ENCODE measurements around the gene ITGA1.

Gene ITGA1

GRCh38 chr5:52869391-52869790, 81.7 kb downstream of the ITGA1 start:
- no peak for DNase-seq

- no peak for DNase-seq
These were observed 82.7 kb downstream of the ITGA1 start for GRCh38 chr5:52870448-52870847.

- DNase-seq: no peak
These were observed 88.1 kb downstream of the ITGA1 start for GRCh38 chr5:52875827-52876226.

- DNase-seq: no peak
These were observed 88.7 kb downstream of the ITGA1 start for GRCh38 chr5:52876456-52876855.

- DNase-seq: no peak
These were observed 90.9 kb downstream of the ITGA1 start for GRCh38 chr5:52878656-52879055.

GRCh38 chr5:52880541-52880940, 92.8 kb downstream of the ITGA1 start:
- DNase-seq: no peak

GRCh38 chr5:52881468-52881867, 93.8 kb downstream of the ITGA1 start:
- DNase-seq: no peak

GRCh38 chr5:52883110-52883509, 95.4 kb downstream of the ITGA1 start:
- DNase-seq: no peak

GRCh38 chr5:52884453-52884852, 96.7 kb downstream of the ITGA1 start:
- no peak for DNase-seq

- DNase-seq: no peak
These were observed 97.9 kb downstream of the ITGA1 start for GRCh38 chr5:52885614-52886013.

GRCh38 chr5:52886206-52886605, 98.5 kb downstream of the ITGA1 start:
- DNase-seq: no peak

GRCh38 chr5:52887066-52887465, 99.3 kb downstream of the ITGA1 start:
- no peak for DNase-seq

GRCh38 chr5:52888363-52888762, 100.6 kb downstream of the ITGA1 start:
- DNase-seq: no peak

- DNase-seq: no peak
These were observed 104.6 kb downstream of the ITGA1 start for GRCh38 chr5:52892242-52892878.

- DNase-seq: no peak
These were observed 105.4 kb downstream of the ITGA1 start for GRCh38 chr5:52893105-52893504.

GRCh38 chr5:52893863-52894262, 106.1 kb downstream of the ITGA1 start:
- DNase-seq: no peak

- DNase-seq: no peak
These were observed 106.7 kb downstream of the ITGA1 start for GRCh38 chr5:52894451-52894850.

- DNase-seq: no peak
These were observed 107.4 kb downstream of the ITGA1 start for GRCh38 chr5:52895075-52895474.

GRCh38 chr5:52895572-52896413, 108.1 kb downstream of the ITGA1 start:
- no peak for DNase-seq

GRCh38 chr5:52896534-52897237, 109.0 kb downstream of the ITGA1 start:
- DNase-seq: no peak

GRCh38 chr5:52897238-52897614, 109.5 kb downstream of the ITGA1 start:
- DNase-seq: no peak

GRCh38 chr5:52898961-52899680, 111.4 kb downstream of the ITGA1 start:
- DNase-seq: no peak

GRCh38 chr5:52903142-52903541, 115.4 kb downstream of the ITGA1 start:
- DNase-seq: no peak

All from NCI-H1436 treated with DMSO at 0.1 percent for 48 hours (cell line).